Tibial nerve (tissue), 4 donors: ENCODE measurements around the gene TUBB4A.

Source experiments
- CTCF ChIP-seq, 5 experiments: fragments of 200-600 bp in 3 of 5; fragments of 450-650 bp in 2 of 5; sonication (generic) in 3 of 5; IDR thresholded peaks; one replicate each; pipeline ENCODE4 v1.5.1; 2016 to 2019; ENCODE audit warnings: antibody characterized with exemption in 5 of 5, mild to moderate bottlenecking in 3 of 5, moderate library complexity in 2 of 5
- EP300 ChIP-seq, 2 donors: sonication (generic); formaldehyde crosslinking; IDR thresholded peaks; one replicate each; pipeline ENCODE4 v1.6.1; 2017; ENCODE audit warnings: antibody characterized with exemption in 2 of 2, mild to moderate bottlenecking in 1 of 2
- POLR2A ChIP-seq, 2 donors: fragments of 450-650 bp; IDR thresholded peaks; one replicate each; pipeline ENCODE4 v1.6.1; 2017; ENCODE audit warnings: antibody characterized with exemption in 2 of 2, mild to moderate bottlenecking in 2 of 2, moderate library complexity in 2 of 2

- TF ChIP-seq CTCF (IDR thresholded peaks at IDR 0.05): no peak
- no peak for TF ChIP-seq POLR2A (IDR thresholded peaks at IDR 0.05)
- TF ChIP-seq EP300 (IDR thresholded peaks at IDR 0.05): no peak
Observed at GRCh38 chr19:6464070-6464873, 37.8 kb downstream of the TUBB4A start, which contains the start of gene CRB3.
